ENCODE measurements around the gene CALM3. TPM values are rescaled to one million over a fixed set of nuclear protein-coding genes. Genes with fewer than 3 reads are reported as not detected.

The CALM3 gene
- total RNA-seq, 2 donors from 2014 or later: 292 to 300 TPM

DNA sequence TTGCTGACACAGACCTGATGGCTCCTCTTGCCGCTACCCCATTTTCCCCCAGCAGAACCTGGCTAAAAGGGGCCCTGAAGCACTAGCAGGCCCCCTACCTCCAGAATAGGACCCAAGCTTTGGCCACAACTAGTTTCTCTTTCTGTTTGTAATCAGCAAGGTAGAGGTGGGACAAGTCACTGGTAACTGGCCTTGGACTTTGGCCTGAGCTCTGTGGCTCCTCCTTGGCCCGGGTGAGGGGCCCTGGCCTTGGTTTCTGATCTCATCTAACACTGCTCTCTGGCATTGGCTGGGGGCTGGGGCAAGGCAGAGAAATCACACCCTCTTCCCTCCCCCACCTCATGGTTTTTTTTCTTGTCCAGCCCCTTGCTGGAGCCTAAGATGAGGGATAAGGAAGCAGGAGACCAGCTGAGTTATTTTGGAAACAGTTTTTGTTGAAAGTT lies 2.1 kb downstream of the CALM3 start:
- peaks cover 19 to 35% of the 10 kb centered on the region in 2 donors for H3K36me3 Mint-ChIP-seq (ENCODE audit: insufficient read depth in 2 of 2)
- H3K27ac Mint-ChIP-seq: peak overlapping the region; percentile 96
- H3K9me3 Mint-ChIP-seq: peaks cover 0 to 3% of the 10 kb centered on the region in 2 donors
- ATAC-seq (replicated peaks in 1 of 2) (no peak), DNase-seq (no peak)
- peak overlapping the region; percentile 99 for H3K4me3 Mint-ChIP-seq
- no peaks in the 10 kb centered on the region for H3K27me3 Mint-ChIP-seq (ENCODE audit: low read depth)
- peaks cover 46% of the 10 kb centered on the region for H3K4me1 Mint-ChIP-seq (ENCODE audit: low read depth)

DNA sequence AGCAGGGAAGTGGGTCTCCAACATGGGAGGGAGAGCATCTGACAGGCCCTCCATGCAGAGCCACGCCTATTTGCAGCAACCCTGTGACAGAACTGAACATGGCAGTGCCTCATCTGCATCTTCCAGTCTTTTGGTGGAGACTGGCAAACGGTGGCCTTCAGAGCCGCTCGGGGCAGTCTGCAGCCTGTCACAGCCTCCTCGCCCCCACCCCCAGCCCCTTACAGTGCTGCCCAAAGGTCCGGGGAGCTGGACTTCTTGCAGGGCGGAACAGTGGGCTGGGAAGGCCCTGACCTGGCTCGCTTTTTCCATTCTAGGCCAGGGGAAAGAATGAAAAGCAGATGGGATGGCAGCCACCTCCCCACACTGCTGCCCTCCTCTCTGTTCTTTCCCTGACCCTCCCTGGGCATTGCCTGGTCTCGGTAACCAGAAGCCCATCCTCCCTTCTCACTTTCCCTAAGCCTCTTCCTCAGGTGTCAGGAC lies 2.7 kb downstream of the CALM3 start:
- peaks cover 47% of the 10 kb centered on the region for H3K4me1 Mint-ChIP-seq (ENCODE audit: low read depth)
- ATAC-seq (replicated peaks in 1 of 2) (no peak), DNase-seq (no peak)
- H3K36me3 Mint-ChIP-seq (ENCODE audit: insufficient read depth in 2 of 2): peaks cover 15 to 31% of the 10 kb centered on the region in 2 donors
- peak overlapping the region; percentile 96 for H3K27ac Mint-ChIP-seq
- H3K27me3 Mint-ChIP-seq (ENCODE audit: low read depth): no peaks in the 10 kb centered on the region
- H3K9me3 Mint-ChIP-seq: no peaks in the 10 kb centered on the region
- H3K4me3 Mint-ChIP-seq: peak overlapping the region; percentile 99

DNA sequence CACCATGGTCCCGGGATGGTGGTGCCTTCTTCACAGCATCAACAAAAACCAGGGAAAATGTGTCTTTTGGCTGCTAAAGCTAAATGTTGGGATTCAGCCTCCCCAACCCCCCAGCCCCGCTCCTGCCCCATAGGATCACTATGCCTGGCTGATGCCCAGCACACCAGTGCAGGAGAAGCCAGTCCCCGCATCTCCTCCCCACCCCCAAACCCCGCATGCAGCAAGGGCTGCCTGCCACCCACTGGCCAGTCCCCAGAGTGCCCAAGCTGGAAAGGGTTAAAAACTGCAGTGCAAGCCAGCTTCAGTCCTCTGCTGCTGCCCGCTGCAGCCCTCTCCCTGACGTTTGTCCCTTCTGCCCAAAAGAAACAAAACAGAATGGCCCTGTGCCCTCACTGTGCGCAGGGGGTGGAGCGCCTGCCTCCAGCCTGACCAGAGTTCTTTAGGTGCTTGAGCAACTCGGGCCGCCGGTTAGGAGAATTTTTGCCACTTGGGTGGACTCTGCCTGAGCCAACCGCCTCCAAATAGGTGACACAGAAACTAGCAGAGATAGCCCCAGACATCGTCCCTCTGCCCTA lies 3.7 kb downstream of the CALM3 start:
- Mint-ChIP-seq H3K9me3 (no peaks in the 10 kb centered on the region), H3K36me3 (ENCODE audit: insufficient read depth in 2 of 2) (peaks cover 17 to 32% of the 10 kb centered on the region in 2 donors), H3K4me3 (peak overlapping the region in 1 of 2 donors; percentile 99), H3K4me1 (ENCODE audit: low read depth) (peaks cover 44% of the 10 kb centered on the region), H3K27me3 (ENCODE audit: low read depth) (no peaks in the 10 kb centered on the region), H3K27ac (no peak overlapping the region)
- no peak for DNase-seq
- no peak for ATAC-seq (replicated peaks in 1 of 2)

DNA sequence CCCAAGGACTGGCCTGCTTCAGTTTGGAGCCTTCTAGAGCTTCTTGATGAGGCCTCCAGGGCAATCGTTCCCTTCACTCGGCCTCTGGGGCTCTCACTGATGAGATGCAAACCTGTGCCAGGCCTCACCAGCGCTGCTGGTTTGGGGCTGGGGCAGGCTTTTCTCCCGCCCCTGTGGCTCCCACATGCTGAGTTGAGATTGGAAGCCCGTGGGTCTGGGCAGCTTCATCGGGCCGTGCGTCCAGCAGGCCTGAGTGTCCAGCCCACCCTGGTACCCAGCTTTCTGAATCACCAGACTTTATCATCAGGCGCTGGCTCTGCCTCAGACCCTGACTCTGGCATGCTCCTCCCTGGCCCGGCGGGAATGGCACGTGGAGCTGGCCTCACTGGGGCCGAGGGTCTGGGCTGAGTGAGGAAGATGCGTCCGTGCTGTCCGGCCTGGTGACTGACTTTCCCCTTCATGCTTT lies 4.3 kb downstream of the CALM3 start:
- H3K36me3 Mint-ChIP-seq (ENCODE audit: insufficient read depth in 2 of 2): peaks cover 17 to 32% of the 10 kb centered on the region in 2 donors
- H3K27ac Mint-ChIP-seq: no peak overlapping the region
- ATAC-seq (replicated peaks in 1 of 2): no peak
- H3K27me3 Mint-ChIP-seq (ENCODE audit: low read depth): no peaks in the 10 kb centered on the region
- no peak for DNase-seq
- H3K4me1 Mint-ChIP-seq (ENCODE audit: low read depth): peaks cover 44% of the 10 kb centered on the region
- no peaks in the 10 kb centered on the region for H3K9me3 Mint-ChIP-seq
- no peak overlapping the region for H3K4me3 Mint-ChIP-seq

DNA sequence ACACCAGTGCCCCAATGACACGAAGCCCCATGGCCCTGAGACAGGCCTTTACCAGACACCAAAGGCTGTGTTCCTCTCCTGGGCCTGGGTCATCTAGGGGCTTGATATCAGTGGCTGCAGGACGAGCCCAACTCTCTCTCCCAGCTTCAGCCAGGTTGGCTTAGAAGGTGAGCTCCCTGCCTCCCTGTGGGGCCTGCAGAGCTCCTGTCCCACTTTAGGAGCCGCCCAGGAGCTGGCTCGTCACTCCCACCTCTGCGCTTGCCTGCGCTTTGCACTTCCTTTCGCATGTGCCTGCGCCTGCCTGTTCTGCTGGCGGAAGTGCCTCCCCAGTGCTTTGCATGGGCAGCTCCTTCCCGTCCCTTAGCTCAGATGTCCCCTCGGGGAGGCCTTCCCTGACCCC lies 4.9 kb downstream of the CALM3 start:
- no peak for DNase-seq
- H3K27ac Mint-ChIP-seq: peak overlapping the region; percentile 70
- no peak overlapping the region for H3K4me3 Mint-ChIP-seq
- ATAC-seq (replicated peaks in 1 of 2): no peak
- peaks cover 50% of the 10 kb centered on the region for H3K4me1 Mint-ChIP-seq (ENCODE audit: low read depth)
- H3K36me3 Mint-ChIP-seq (ENCODE audit: insufficient read depth in 2 of 2): peaks cover 14 to 36% of the 10 kb centered on the region in 2 donors
- H3K9me3 Mint-ChIP-seq: no peaks in the 10 kb centered on the region
- H3K27me3 Mint-ChIP-seq (ENCODE audit: low read depth): no peaks in the 10 kb centered on the region

DNA sequence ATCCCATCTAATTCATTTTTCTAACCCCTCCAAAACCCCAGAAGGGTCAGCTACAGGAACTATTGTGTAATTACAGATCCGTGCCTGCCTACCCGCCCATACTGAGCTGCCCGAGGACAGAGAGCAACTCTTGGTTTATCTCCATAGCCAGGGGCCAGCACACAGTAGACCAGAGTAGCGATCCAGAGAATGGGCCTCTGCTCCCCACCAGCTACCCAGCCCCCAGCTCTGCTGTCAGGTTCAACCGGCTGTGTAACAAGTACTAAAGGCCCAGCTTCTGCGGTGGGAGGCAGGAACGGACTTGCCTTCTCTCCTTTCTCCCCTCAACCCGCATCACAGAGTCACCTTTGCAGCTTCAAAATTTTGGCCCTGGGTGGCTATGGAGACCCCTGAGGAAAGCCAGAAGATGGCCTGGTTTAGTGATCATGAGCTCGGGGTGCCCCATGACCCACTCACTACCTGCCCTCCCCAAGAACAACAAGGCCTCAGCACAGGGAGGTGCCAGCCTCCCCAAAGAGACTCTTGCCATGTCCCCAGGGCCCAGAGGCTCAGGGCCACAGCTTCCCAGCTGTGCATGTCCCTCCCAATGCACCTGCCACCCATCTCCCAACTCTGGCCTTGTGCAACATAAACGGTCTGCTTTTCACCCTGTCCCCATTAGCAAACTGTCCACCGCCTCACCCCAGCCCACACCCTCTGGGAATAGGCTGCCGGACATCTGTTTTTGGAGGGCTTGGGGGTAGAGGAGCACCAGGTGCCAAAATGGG lies 5.7 kb downstream of the CALM3 start:
- Mint-ChIP-seq H3K27ac (peak overlapping the region; percentile 70), H3K36me3 (ENCODE audit: insufficient read depth in 2 of 2) (peaks cover 14 to 38% of the 10 kb centered on the region in 2 donors)

DNA sequence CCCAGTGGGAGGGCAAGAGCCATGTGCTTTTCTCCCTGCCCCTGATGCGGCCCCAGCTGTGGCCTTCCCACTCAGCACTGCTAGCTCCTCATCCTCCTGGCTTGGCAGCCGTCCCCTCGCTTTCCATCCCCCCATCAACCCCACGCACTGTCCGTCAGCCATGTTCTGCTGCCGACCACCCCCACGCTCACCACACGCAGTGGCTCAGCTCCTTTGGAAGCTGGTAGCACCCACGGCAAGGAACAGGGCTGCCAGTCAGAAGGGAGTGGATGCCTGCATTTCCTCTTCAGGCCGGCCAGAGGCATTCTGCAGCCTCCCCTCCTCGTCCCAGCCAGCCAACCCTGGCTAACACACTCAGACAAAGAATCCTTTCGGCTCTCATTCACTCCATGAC lies 6.3 kb downstream of the CALM3 start:
- Mint-ChIP-seq H3K36me3 (ENCODE audit: insufficient read depth in 2 of 2) (peaks cover 9 to 33% of the 10 kb centered on the region in 2 donors), H3K9me3 (no peaks in the 10 kb centered on the region), H3K4me1 (ENCODE audit: low read depth) (peaks cover 60% of the 10 kb centered on the region), H3K4me3 (no peak overlapping the region), H3K27ac (no peak overlapping the region), H3K27me3 (ENCODE audit: low read depth) (no peaks in the 10 kb centered on the region)
- no peak for DNase-seq
- ATAC-seq (replicated peaks in 1 of 2): no peak

More for the DNA sequence above, 5.7 kb downstream of the CALM3 start:
- Mint-ChIP-seq H3K4me1 (ENCODE audit: low read depth) (peaks cover 59% of the 10 kb centered on the region), H3K4me3 (no peak overlapping the region), H3K27me3 (ENCODE audit: low read depth) (no peaks in the 10 kb centered on the region), H3K9me3 (no peaks in the 10 kb centered on the region)
- ATAC-seq (replicated peaks in 1 of 2) (no peak), DNase-seq (no peak)

DNA sequence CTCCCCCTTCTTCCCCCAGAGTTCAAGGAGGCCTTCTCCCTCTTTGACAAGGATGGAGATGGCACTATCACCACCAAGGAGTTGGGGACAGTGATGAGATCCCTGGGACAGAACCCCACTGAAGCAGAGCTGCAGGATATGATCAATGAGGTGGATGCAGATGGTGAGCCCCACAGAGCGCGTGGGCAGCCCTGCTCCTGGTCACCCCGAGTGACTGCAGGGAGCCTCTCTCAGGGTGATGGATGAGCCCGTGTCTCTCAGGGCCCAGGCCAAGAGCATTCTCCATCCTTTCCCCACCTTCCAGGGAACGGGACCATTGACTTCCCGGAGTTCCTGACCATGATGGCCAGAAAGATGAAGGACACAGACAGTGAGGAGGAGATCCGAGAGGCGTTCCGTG lies 7.0 kb downstream of the CALM3 start:
- H3K9me3 Mint-ChIP-seq: no peaks in the 10 kb centered on the region
- ATAC-seq (replicated peaks in 1 of 2) (no peak), DNase-seq (no peak)
- no peaks in the 10 kb centered on the region for H3K27me3 Mint-ChIP-seq (ENCODE audit: low read depth)
- peaks cover 9 to 33% of the 10 kb centered on the region in 2 donors for H3K36me3 Mint-ChIP-seq (ENCODE audit: insufficient read depth in 2 of 2)
- no peak overlapping the region for H3K4me3 Mint-ChIP-seq
- H3K27ac Mint-ChIP-seq: no peak overlapping the region
- H3K4me1 Mint-ChIP-seq (ENCODE audit: low read depth): peaks cover 58% of the 10 kb centered on the region

DNA sequence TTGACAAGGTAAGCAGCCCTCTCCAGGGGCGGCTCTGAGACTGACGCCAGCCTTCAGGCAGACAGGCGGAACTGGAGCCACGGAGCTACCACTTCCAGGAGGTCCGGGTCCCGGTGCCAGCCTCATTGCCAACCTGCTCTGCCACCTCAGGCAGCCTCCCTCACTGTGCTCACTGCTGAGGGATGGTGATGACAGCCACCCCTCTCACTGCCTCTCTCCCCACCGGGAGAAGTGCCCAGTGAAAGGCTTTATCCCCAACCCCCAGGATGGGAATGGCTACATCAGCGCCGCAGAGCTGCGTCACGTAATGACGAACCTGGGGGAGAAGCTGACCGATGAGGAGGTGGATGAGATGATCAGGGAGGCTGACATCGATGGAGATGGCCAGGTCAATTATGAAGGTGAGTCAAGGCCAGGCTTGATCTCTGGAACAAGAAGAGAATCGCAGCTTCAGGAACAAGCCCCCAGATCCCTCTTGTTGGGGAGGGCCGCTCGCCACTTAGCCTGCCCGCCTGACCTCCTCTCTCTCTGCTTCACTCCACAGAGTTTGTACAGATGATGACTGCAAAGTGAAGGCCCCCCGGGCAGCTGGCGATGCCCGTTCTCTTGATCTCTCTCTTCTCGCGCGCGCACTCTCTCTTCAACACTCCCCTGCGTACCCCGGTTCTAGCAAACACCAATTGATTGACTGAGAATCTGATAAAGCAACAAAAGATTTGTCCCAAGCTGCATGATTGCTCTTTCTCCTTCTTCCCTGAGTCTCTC lies 7.6 kb downstream of the CALM3 start:
- Mint-ChIP-seq H3K4me1 (ENCODE audit: low read depth) (peaks cover 57% of the 10 kb centered on the region), H3K27ac (no peak overlapping the region), H3K9me3 (no peaks in the 10 kb centered on the region), H3K4me3 (no peak overlapping the region), H3K36me3 (ENCODE audit: insufficient read depth in 2 of 2) (peaks cover 9 to 33% of the 10 kb centered on the region in 2 donors), H3K27me3 (ENCODE audit: low read depth) (no peaks in the 10 kb centered on the region)
- no peak for ATAC-seq (replicated peaks in 1 of 2)
- DNase-seq: no peak

DNA sequence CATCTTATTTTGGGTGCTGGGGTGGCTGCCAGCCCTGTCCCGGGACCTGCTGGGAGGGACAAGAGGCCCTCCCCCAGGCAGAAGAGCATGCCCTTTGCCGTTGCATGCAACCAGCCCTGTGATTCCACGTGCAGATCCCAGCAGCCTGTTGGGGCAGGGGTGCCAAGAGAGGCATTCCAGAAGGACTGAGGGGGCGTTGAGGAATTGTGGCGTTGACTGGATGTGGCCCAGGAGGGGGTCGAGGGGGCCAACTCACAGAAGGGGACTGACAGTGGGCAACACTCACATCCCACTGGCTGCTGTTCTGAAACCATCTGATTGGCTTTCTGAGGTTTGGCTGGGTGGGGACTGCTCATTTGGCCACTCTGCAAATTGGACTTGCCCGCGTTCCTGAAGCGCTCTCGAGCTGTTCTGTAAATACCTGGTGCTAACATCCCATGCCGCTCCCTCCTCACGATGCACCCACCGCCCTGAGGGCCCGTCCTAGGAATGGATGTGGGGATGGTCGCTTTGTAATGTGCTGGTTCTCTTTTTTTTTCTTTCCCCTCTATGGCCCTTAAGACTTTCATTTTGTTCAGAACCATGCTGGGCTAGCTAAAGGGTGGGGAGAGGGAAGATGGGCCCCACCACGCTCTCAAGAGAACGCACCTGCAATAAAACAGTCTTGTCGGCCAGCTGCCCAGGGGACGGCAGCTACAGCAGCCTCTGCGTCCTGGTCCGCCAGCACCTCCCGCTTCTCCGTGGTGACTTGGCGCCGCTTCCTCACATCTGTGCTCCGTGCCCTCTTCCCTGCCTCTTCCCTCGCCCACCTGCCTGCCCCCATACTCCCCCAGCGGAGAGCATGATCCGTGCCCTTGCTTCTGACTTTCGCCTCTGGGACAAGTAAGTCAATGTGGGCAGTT lies 8.6 kb downstream of the CALM3 start:
- no peaks in the 10 kb centered on the region for H3K9me3 Mint-ChIP-seq
- no peak overlapping the region for H3K27ac Mint-ChIP-seq
- H3K36me3 Mint-ChIP-seq (ENCODE audit: insufficient read depth in 2 of 2): peaks cover 9 to 33% of the 10 kb centered on the region in 2 donors
- no peaks in the 10 kb centered on the region for H3K27me3 Mint-ChIP-seq (ENCODE audit: low read depth)
- no peak for ATAC-seq (replicated peaks in 1 of 2)
- H3K4me1 Mint-ChIP-seq (ENCODE audit: low read depth): peaks cover 60% of the 10 kb centered on the region
- no peak overlapping the region for H3K4me3 Mint-ChIP-seq
- no peak for DNase-seq

DNA sequence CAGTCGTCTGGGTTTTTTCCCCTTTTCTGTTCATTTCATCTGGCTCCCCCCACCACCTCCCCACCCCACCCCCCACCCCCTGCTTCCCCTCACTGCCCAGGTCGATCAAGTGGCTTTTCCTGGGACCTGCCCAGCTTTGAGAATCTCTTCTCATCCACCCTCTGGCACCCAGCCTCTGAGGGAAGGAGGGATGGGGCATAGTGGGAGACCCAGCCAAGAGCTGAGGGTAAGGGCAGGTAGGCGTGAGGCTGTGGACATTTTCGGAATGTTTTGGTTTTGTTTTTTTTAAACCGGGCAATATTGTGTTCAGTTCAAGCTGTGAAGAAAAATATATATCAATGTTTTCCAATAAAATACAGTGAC lies 9.3 kb downstream of the CALM3 start:
- no peak for DNase-seq
- Mint-ChIP-seq H3K4me3 (peak overlapping the region in 1 of 2 donors; percentile 69), H3K4me1 (ENCODE audit: low read depth) (peaks cover 60% of the 10 kb centered on the region), H3K36me3 (ENCODE audit: insufficient read depth in 2 of 2) (peaks cover 9 to 33% of the 10 kb centered on the region in 2 donors), H3K27ac (no peak overlapping the region), H3K9me3 (no peaks in the 10 kb centered on the region), H3K27me3 (ENCODE audit: low read depth) (no peaks in the 10 kb centered on the region)
- ATAC-seq (replicated peaks in 1 of 2): no peak

All from activated T-cell treated with anti-CD3 and anti-CD28 coated beads, Interleukin-2, amount 50 U/mL, for 72 hours (primary cell).